Common myeloid progenitor, CD34-positive (primary cell): Measurements from ENCODE around the gene CRADD.

Experiments used
- CTCF ChIA-PET: fragments of 350-600 bp; sonication (Branson Sonifier 250); formaldehyde crosslinking; loops from one replicate; lab custom pipeline; 2021; ENCODE audit warnings: antibody characterized with exemption; lab: Charles Lee
- POLR2A ChIA-PET: fragments of 350-600 bp; sonication (Branson Sonifier 250); formaldehyde crosslinking; loops from one replicate; lab custom pipeline; 2021; ENCODE audit warnings: antibody characterized with exemption; lab: Charles Lee
- DNase-seq, 3 donors: peaks; one replicate each; pipeline versions ENCODE4 v3.0.0 to v3.0.0-alpha.2; 2013
- H3K27ac ChIP-seq, 2 experiments: 1 replicate in 1 of 2; 2 replicates in 1 of 2; pipeline ENCODE4 v1.7.0; 2013; ENCODE audit warnings: inconsistent platforms in 2 of 2, low read length in 2 of 2, mild to moderate bottlenecking in 2 of 2, low read depth in 1 of 2, moderate library complexity in 1 of 2; ENCODE audit not compliant: severe bottlenecking in 2 of 2, insufficient read depth in 1 of 2, poor library complexity in 1 of 2
- H3K27me3 ChIP-seq, 5 experiments: replicated peaks in 2 of 5; 1 replicate in 3 of 5; 2 replicates in 2 of 5; pipeline versions ENCODE4 v1.6.1 to v1.7.0; 2013; ENCODE audit warnings: low read length in 4 of 5, mild to moderate bottlenecking in 2 of 5, moderate library complexity in 2 of 5, inconsistent platforms in 1 of 5; ENCODE audit not compliant: insufficient read depth in 5 of 5, control insufficient read depth in 4 of 5
- H3K36me3 ChIP-seq, 4 experiments: 1 replicate in 2 of 4; 2 replicates in 2 of 4; pipeline versions ENCODE4 v1.6.1 to v1.7.0; 2013; ENCODE audit warnings: low read length in 3 of 4, control low read depth in 1 of 4, mild to moderate bottlenecking in 1 of 4; ENCODE audit not compliant: control insufficient read depth in 4 of 4, insufficient read depth in 4 of 4
- H3K4me1 ChIP-seq, 4 experiments: 1 replicate in 3 of 4; 2 replicates in 1 of 4; pipeline versions ENCODE4 v1.6.1 to v1.7.1; 2013; ENCODE audit warnings: low read length in 3 of 4, mild to moderate bottlenecking in 3 of 4, control low read depth in 1 of 4, inconsistent platforms in 1 of 4, moderate library complexity in 1 of 4; ENCODE audit not compliant: control insufficient read depth in 4 of 4, insufficient read depth in 4 of 4; ENCODE audit errors: control extremely low read depth in 1 of 4
- H3K4me3 ChIP-seq, 7 experiments: 1 replicate in 4 of 7; 2 replicates in 3 of 7; pipeline versions ENCODE4 v1.5.1 to v1.7.0; 2013; ENCODE audit warnings: mild to moderate bottlenecking in 7 of 7, low read length in 6 of 7, moderate library complexity in 6 of 7, inconsistent platforms in 2 of 7, low read depth in 2 of 7, control low read depth in 1 of 7; ENCODE audit not compliant: insufficient read depth in 4 of 7, control insufficient read depth in 1 of 7; ENCODE audit errors: extremely low read depth in 1 of 7
- H3K9me3 ChIP-seq, 5 experiments: 1 replicate in 4 of 5; 2 replicates in 1 of 5; pipeline versions ENCODE4 v1.6.1 to v1.7.1; 2013; ENCODE audit warnings: low read length in 4 of 5, mild to moderate bottlenecking in 2 of 5, inconsistent platforms in 1 of 5, low read depth in 1 of 5, moderate library complexity in 1 of 5; ENCODE audit not compliant: control insufficient read depth in 4 of 5, insufficient read depth in 2 of 5; ENCODE audit errors: control extremely low read depth in 1 of 5
- WGBS: methylation state at CpG from one replicate; pipeline ENCODE4 v1.1.5; 2013; ENCODE audit not compliant: insufficient coverage; 5-methylcytosine and 5-hydroxymethylcytosine counted together

The CRADD gene

DNA sequence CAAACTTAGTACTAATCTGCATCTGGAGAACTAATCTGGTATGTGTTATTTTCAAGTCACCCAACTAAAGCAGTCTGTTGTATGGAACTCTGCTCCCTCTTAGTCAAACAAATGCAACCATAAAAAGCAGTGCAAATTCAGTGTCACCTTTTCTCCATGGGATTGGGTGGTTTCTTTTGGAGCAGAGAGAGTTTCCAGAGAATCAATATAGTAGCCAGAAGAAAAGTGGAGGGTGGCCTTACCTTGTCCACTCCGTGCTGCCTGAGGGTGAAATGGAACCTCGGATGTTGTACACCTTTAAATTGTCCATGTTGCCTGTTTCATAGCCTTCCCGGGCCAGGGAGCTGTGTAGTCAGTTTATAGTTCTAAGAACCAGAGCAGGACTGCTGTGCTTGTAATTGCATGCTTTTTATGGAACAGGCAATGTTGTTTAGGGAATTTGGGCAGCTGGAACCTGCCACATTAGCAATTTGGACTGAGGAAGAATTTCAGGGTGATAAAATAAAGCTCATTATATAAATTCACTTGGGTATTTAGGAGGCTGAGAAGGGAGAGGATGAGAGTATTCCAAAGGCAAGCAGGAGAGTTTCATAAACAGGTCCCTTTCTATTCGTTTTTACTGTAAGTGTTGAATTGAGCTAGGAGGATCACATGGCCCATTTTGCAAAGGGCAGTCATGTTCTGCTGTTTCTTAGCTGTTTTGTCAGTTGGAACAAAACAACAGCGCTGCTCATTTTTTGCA, 60.5 kb downstream of the CRADD start:
- Histone ChIP-seq H3K9me3 (no peaks in the 10 kb centered on the region), H3K4me3 (peak overlapping the region in 4 of 7 experiments; percentile 7 to 62 (median 31)), H3K36me3 (no peaks in the 10 kb centered on the region), H3K27me3 (no peaks in the 10 kb centered on the region), H3K4me1 (peaks cover 12 to 57% (median 36%) of the 10 kb centered on the region in 4 experiments), H3K27ac (peak overlapping the region; percentile 18 to 92)
- CTCF ChIA-PET, result interaction anchor here (0.5 to 2.0 kb wide), 10 partner anchors 10 to 364 kb away, joined by 3 to 10 read pairs (median 4); partner anchors contain the start of gene SOCS2
- WGBS, result 80% methylated on average over 2 of the region's 5 CpGs
- no peak for DNase-seq
- POLR2A ChIA-PET, result no interaction called here

GRCh38 chr12:93738199-93739058, 61.3 kb downstream of the CRADD start:
- WGBS, result 61% methylated on average over 3 of the region's 6 CpGs
- no peak for DNase-seq
- Histone ChIP-seq H3K36me3 (no peaks in the 10 kb centered on the region), H3K4me3 (peak overlapping the region in 5 of 7 experiments; percentile 13 to 62 (median 37)), H3K27me3 (no peaks in the 10 kb centered on the region), H3K9me3 (no peaks in the 10 kb centered on the region), H3K4me1 (peaks cover 12 to 60% (median 39%) of the 10 kb centered on the region in 4 experiments), H3K27ac (peak overlapping the region; percentile 18 to 92)
- ChIA-PET POLR2A (no interaction called here), CTCF (interaction anchor here (0.7 to 2.0 kb wide), 6 partner anchors 9 to 363 kb away, joined by 3 to 10 read pairs (median 4); no protein-coding TSS in a partner anchor)

DNA sequence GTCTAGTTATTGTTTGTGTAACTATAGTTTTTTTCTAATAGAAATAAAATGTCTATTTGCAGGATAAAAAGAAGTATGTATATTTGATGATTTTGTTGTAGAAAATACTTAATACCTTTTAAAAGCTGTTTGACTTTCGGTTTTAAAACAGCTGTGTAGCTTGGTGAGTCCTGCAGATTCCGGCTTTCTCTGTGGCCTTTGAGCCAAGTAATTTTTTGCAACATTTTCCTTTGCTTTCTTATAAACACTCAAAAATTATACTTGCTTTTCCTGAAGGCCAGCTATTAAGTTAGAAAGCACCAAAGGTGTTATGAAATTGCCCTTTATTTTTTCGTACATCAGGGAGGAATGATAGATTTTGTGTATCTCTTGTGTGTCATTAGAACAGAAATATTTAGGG, 63.6 kb downstream of the CRADD start:
- H3K4me1 ChIP-seq, result peaks cover 16 to 77% (median 47%) of the 10 kb centered on the region in 4 experiments
- no peaks in the 10 kb centered on the region for H3K36me3 ChIP-seq
- peak overlapping the region in 6 of 7 experiments; percentile 71 to 98 (median 90) for H3K4me3 ChIP-seq
- DNase-seq, result peak in 2 of 3 donors; percentile 66 to 79
- ChIA-PET CTCF (interaction anchor here (0.6 to 5.1 kb wide), 16 partner anchors 11 to 361 kb away, joined by 3 to 37 read pairs (median 6); partner anchors contain the start of gene SOCS2), POLR2A (interaction anchor here (0.6 to 3.0 kb wide), 2 partner anchors 166 to 169 kb away, joined by 4 to 13 read pairs; partner anchors contain the start of gene SOCS2)
- 0% methylated on average over 2 of the region's 3 CpGs for WGBS
- no peaks in the 10 kb centered on the region for H3K9me3 ChIP-seq
- no peaks in the 10 kb centered on the region for H3K27me3 ChIP-seq
- peak overlapping the region; percentile 87 to 92 for H3K27ac ChIP-seq

- peak overlapping the region in 6 of 7 experiments; percentile 71 to 98 (median 90) for H3K4me3 ChIP-seq
- ChIA-PET CTCF (interaction anchor here (0.5 to 5.1 kb wide), 24 partner anchors 9 to 372 kb away, joined by 3 to 37 read pairs (median 4); partner anchors contain the start of gene SOCS2), POLR2A (interaction anchor here (0.6 to 3.0 kb wide), 4 partner anchors 18 to 172 kb away, joined by 3 to 13 read pairs (median 6); partner anchors contain the start of gene SOCS2)
- 0% methylated on average over 3 of the region's 10 CpGs for WGBS
- H3K27ac ChIP-seq, result peak overlapping the region; percentile 87 to 92
- no peaks in the 10 kb centered on the region for H3K27me3 ChIP-seq
- peaks cover 16 to 72% (median 47%) of the 10 kb centered on the region in 4 experiments for H3K4me1 ChIP-seq
- DNase-seq, result no peak
- no peaks in the 10 kb centered on the region for H3K9me3 ChIP-seq
- H3K36me3 ChIP-seq, result no peaks in the 10 kb centered on the region
These were observed 64.5 kb downstream of the CRADD start for GRCh38 chr12:93741659-93742109.

DNA sequence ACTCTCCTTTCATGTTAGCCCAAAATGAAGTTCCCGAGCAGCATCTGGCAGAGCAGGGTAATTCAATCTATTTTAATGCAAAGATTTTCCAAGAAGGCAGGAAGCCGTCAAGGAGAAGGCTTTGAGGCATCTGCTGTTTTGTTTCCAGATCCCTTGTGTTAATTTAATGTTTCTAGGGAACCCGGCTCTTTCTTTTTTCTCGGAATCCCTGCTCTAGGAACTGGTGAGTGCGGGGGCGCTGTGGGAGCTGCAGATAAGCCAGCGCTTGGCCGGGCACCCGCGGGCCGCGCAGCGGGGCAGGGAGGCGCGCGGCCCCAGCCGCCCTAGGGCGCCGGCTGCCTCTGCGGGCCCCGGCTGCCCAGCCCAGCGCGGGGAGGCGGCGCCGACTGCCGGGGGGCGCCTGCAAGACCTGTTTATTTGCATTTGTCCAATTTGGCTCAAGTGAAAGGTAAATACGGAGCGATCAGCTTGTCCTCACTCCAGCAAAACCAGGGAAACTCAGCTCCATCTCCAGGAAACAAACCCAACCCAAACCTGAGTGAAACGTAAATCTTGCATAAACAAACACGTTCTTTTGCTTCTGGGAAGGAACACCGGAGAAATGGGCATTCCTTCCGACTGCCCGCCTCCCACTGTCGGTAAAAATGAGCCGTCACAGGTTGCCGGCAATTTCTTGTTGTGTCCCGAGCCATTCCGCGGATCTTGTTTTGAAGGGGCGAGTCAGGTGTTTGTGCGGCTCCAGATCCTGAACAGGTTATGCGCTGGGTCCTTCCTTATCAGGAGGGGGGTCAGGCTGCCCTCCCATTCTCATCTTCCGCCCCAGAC, 65.1 kb downstream of the CRADD start:
- ChIA-PET CTCF (interaction anchor here (0.5 to 5.1 kb wide), 26 partner anchors 10 to 372 kb away, joined by 3 to 37 read pairs (median 4); partner anchors contain the start of gene SOCS2), POLR2A (interaction anchor here (1.0 to 3.0 kb wide), 3 partner anchors 166 to 173 kb away, joined by 5 to 13 read pairs (median 6); partner anchors contain the start of gene SOCS2)
- Histone ChIP-seq H3K27me3 (no peaks in the 10 kb centered on the region), H3K4me3 (peak overlapping the region; percentile 44 to 98 (median 83)), H3K9me3 (no peaks in the 10 kb centered on the region), H3K36me3 (no peaks in the 10 kb centered on the region), H3K4me1 (peaks cover 16 to 68% (median 45%) of the 10 kb centered on the region in 4 experiments), H3K27ac (peak overlapping the region; percentile 87 to 92)
- DNase-seq, result peak; percentile 81 to 86 (median 83)
- WGBS, result under 1% methylated on average over 19 of the region's 45 CpGs
